GM19452 (cell line): ENCODE results near the gene RNF157.

Experiments used
- ATAC-seq: cut with Tn5 transposase; IDR thresholded peaks from one replicate; pipeline ENCODE4 v1.9.1; 2021; ENCODE audit not compliant: unreplicated experiment

Gene RNF157

GRCh38 chr17:76240461-76241203, at the start of gene RNF157:
RNF157 (minus strand) TSS chr17:76240493; CDS start chr17:76240240, 253 bp downstream.
- peak; percentile 63 for ATAC-seq

GRCh38 chr17:76281573-76282371, 41.5 kb upstream of the RNF157 start:
- no peak for ATAC-seq

- ATAC-seq = no peak
Measured at GRCh38 chr17:76280650-76281049, 40.4 kb upstream of the RNF157 start.

GRCh38 chr17:76279742-76280287, 39.5 kb upstream of the RNF157 start:
- no peak for ATAC-seq

- no peak for ATAC-seq
Measured at GRCh38 chr17:76278952-76279741, 38.9 kb upstream of the RNF157 start.

- ATAC-seq = no peak
Measured at GRCh38 chr17:76278268-76278908, 38.1 kb upstream of the RNF157 start.

GRCh38 chr17:76277300-76278267, 37.3 kb upstream of the RNF157 start:
- no peak for ATAC-seq

- ATAC-seq = no peak
Measured at GRCh38 chr17:76276461-76277299, 36.4 kb upstream of the RNF157 start.

GRCh38 chr17:76276069-76276431, 35.8 kb upstream of the RNF157 start:
- ATAC-seq = no peak

GRCh38 chr17:76275382-76276068, 35.2 kb upstream of the RNF157 start:
- ATAC-seq = no peak

GRCh38 chr17:76274112-76274956, 34.0 kb upstream of the RNF157 start:
- ATAC-seq = no peak

- ATAC-seq = no peak
Measured at GRCh38 chr17:76273445-76274111, 33.3 kb upstream of the RNF157 start.

GRCh38 chr17:76272541-76273444, 32.5 kb upstream of the RNF157 start:
- peak; percentile 20 for ATAC-seq

- ATAC-seq = peak; percentile 48
Measured at GRCh38 chr17:76271669-76272540, 31.6 kb upstream of the RNF157 start.
